WTC11 (cell line): ENCODE data around the gene RILPL1. TPM values are rescaled to one million over a fixed set of nuclear protein-coding genes. Genes with fewer than 3 reads are reported as not detected.

Experiments
- ATAC-seq: fragments of 200-7000 bp; cut with Tn5 transposase; 2 replicates; pipeline ENCODE4 v1.10.0; 2021; ENCODE audit warnings: mild to moderate bottlenecking, moderate library complexity
- CTCF ChIA-PET: fragments of 300-600 bp; sonication (Branson Sonifier 250); formaldehyde crosslinking; loops from one replicate; lab custom pipeline; 2021; ENCODE audit warnings: antibody characterized with exemption; lab: Charles Lee
- POLR2A ChIA-PET: fragments of 350-600 bp; sonication (Branson Sonifier 250); formaldehyde crosslinking; loops from one replicate; lab custom pipeline; 2021; ENCODE audit warnings: antibody characterized with exemption; lab: Charles Lee
- DNase-seq: peaks from one replicate; pipeline ENCODE4 v3.0.0; 2021; ENCODE audit warnings: low spot score
- H3K27ac Mint-ChIP-seq: 2 replicates; pipeline ENCODE4 v1.8.0; 2021; ENCODE audit warnings: mixed read lengths
- H3K27me3 Mint-ChIP-seq: 2 replicates; pipeline ENCODE4 v1.8.0; 2021; ENCODE audit warnings: low read depth, mild to moderate bottlenecking, moderate library complexity, mixed read lengths
- H3K36me3 Mint-ChIP-seq: 2 replicates; pipeline ENCODE4 v1.8.0; 2021; ENCODE audit warnings: mixed read lengths
- H3K4me1 Mint-ChIP-seq: 2 replicates; pipeline ENCODE4 v1.8.0; 2022; ENCODE audit warnings: mixed read lengths
- H3K4me3 Mint-ChIP-seq: 2 replicates; pipeline ENCODE4 v1.8.0; 2021; ENCODE audit warnings: mild to moderate bottlenecking, moderate library complexity, mixed read lengths
- H3K9me3 Mint-ChIP-seq: 2 replicates; pipeline ENCODE4 v1.8.0; 2021; ENCODE audit warnings: mixed read lengths
- ATF2 ChIP-seq: sonication (generic); formaldehyde crosslinking; IDR thresholded peaks from 2 replicates; pipeline ENCODE4 v1.8.1; 2022; ENCODE audit warnings: low read depth, missing genetic modification reagents, borderline replicate concordance
- CBFB ChIP-seq: sonication (generic); formaldehyde crosslinking; IDR thresholded peaks from 2 replicates; pipeline ENCODE4 v1.8.1; 2022; ENCODE audit warnings: mild to moderate bottlenecking, low read depth, missing genetic modification reagents
- CREB1 ChIP-seq: sonication (generic); formaldehyde crosslinking; IDR thresholded peaks from 2 replicates; pipeline ENCODE4 v1.8.0; 2023; ENCODE audit warnings: mild to moderate bottlenecking, missing genetic modification reagents
- E2F4 ChIP-seq: sonication (generic); formaldehyde crosslinking; IDR thresholded peaks from 2 replicates; pipeline ENCODE4 v1.8.1; 2022; ENCODE audit warnings: low read depth, mild to moderate bottlenecking, moderate library complexity, missing genetic modification reagents, borderline replicate concordance
- FOXK1 ChIP-seq: sonication (generic); formaldehyde crosslinking; IDR thresholded peaks from 2 replicates; pipeline ENCODE4 v1.8.0; 2022; ENCODE audit warnings: mild to moderate bottlenecking, moderate library complexity, missing genetic modification reagents
- GRHL2 ChIP-seq: fragments of 250-450 bp; sonication (Bioruptor Pico); IDR thresholded peaks from 2 replicates; pipeline ENCODE4 v1.8.0; 2022; ENCODE audit warnings: mild to moderate bottlenecking, moderate library complexity; ENCODE audit not compliant: insufficient replicate concordance, severe bottlenecking
- GTF2I ChIP-seq: fragments of 250-450 bp; sonication (Bioruptor Pico); conservative IDR thresholded peaks from 2 replicates; pipeline ENCODE4 v1.4.0; 2021; ENCODE audit warnings: mild to moderate bottlenecking
- IRF1 ChIP-seq: sonication (generic); formaldehyde crosslinking; IDR thresholded peaks from 2 replicates; pipeline ENCODE4 v1.8.0; 2023; ENCODE audit warnings: missing genetic modification reagents
- NR2C2 ChIP-seq: sonication (generic); formaldehyde crosslinking; IDR thresholded peaks from 2 replicates; pipeline ENCODE4 v1.8.0; 2022; ENCODE audit warnings: mild to moderate bottlenecking, missing genetic modification reagents
- RORB ChIP-seq: fragments of 250-450 bp; sonication (Bioruptor Pico); IDR thresholded peaks from 2 replicates; pipeline ENCODE4 v1.9.0; 2021; ENCODE audit warnings: mild to moderate bottlenecking
- SMAD3 ChIP-seq: sonication (generic); formaldehyde crosslinking; IDR thresholded peaks from 2 replicates; pipeline ENCODE4 v1.8.0; 2022; ENCODE audit warnings: missing genetic modification reagents, mild to moderate bottlenecking, borderline replicate concordance
- SMAD4 ChIP-seq: sonication (generic); formaldehyde crosslinking; IDR thresholded peaks from 2 replicates; pipeline ENCODE4 v1.8.0; 2022; ENCODE audit warnings: mild to moderate bottlenecking, missing genetic modification reagents
- TCF7 ChIP-seq: sonication (generic); formaldehyde crosslinking; IDR thresholded peaks from 2 replicates; pipeline ENCODE4 v1.8.0; 2022; ENCODE audit warnings: mild to moderate bottlenecking, low read depth, missing genetic modification reagents, moderate library complexity
- TP53 ChIP-seq: sonication (generic); formaldehyde crosslinking; IDR thresholded peaks from 2 replicates; pipeline ENCODE4 v1.8.1; 2023; ENCODE audit warnings: mild to moderate bottlenecking, missing genetic modification reagents
- ZNF263 ChIP-seq: sonication (generic); formaldehyde crosslinking; IDR thresholded peaks from 2 replicates; pipeline ENCODE4 v1.8.1; 2022; ENCODE audit warnings: low read depth, mild to moderate bottlenecking, moderate library complexity, missing genetic modification reagents
- total RNA-seq: library from RNA; stranded (reverse); gene quantifications from 3 replicates; pipeline ENCODE4 v1.2.3, GENCODE V29; 2021
- TF ChIP-seq, protein P1 (sequence below): sonication (generic); formaldehyde crosslinking; IDR thresholded peaks from 2 replicates; pipeline ENCODE4 v1.8.1; 2022; ENCODE audit warnings: missing genetic modification reagents, borderline replicate concordance
- TF ChIP-seq, protein P2 (sequence below): sonication (generic); formaldehyde crosslinking; IDR thresholded peaks from 2 replicates; pipeline ENCODE4 v1.8.1; 2022; ENCODE audit warnings: mild to moderate bottlenecking, missing genetic modification reagents, moderate library complexity, borderline replicate concordance
- TF ChIP-seq, protein P3 (sequence below): sonication (generic); formaldehyde crosslinking; IDR thresholded peaks from 2 replicates; pipeline ENCODE4 v1.8.0; 2022; ENCODE audit warnings: mild to moderate bottlenecking, missing genetic modification reagents
- TF ChIP-seq, protein P4 (sequence below): fragments of 250-450 bp; sonication (Bioruptor Pico); IDR thresholded peaks from 2 replicates; pipeline ENCODE4 v1.9.0; 2021; ENCODE audit warnings: mild to moderate bottlenecking

RILPL1 gene
- total RNA-seq, 1 experiment from 2014 or later: 8.2 TPM

DNA sequence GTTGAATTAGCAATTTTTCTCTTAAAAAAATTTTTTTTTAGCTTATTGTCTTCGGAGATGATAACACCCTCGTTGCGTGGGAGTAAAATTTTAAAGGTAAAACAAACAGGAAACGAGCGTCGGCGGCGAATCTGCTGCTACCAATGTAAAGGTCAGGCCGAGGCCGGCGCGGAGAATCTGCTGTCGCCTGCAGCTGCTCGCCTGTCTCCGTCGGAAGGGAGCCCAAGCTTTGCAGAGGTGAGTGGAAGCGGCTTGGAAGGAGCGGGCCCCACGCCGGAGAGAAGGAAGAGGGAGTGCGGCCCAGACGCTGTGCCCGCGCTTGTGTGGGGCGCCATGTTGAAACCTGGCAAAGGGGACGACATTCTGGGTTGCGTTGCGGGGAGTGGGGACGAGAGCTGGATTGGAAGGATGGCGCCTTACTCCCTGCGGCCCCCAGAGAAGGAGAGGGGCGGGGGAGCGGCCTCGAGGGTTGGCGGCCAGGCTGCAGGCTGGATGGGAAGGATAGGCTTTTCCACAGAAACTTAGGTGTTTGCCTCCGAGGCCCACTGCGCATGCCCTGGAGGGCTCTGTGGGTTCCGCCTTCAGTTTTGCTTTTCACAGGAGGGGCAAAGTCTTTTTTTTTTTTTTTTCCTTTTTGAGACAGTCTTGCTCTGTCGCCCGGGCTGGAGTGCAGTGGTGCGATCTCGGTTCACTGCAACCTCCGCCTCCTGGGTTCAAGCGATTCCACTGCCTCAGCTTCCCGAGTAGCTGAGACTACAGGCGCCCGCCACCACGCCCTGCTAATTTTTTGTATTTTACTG, 75.3 kb downstream of the RILPL1 start, which contains the start of gene SNRNP35 (continued):
- TF ChIP-seq, protein P1, sequence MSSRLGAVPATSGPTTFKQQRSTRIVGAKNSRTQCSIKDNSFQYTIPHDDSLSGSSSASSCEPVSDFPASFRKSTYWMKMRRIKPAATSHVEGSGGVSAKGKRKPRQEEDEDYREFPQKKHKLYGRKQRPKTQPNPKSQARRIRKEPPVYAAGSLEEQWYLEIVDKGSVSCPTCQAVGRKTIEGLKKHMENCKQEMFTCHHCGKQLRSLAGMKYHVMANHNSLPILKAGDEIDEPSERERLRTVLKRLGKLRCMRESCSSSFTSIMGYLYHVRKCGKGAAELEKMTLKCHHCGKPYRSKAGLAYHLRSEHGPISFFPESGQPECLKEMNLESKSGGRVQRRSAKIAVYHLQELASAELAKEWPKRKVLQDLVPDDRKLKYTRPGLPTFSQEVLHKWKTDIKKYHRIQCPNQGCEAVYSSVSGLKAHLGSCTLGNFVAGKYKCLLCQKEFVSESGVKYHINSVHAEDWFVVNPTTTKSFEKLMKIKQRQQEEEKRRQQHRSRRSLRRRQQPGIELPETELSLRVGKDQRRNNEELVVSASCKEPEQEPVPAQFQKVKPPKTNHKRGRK (CRISPR knock-in tag): no peak
- TF ChIP-seq, protein P2, sequence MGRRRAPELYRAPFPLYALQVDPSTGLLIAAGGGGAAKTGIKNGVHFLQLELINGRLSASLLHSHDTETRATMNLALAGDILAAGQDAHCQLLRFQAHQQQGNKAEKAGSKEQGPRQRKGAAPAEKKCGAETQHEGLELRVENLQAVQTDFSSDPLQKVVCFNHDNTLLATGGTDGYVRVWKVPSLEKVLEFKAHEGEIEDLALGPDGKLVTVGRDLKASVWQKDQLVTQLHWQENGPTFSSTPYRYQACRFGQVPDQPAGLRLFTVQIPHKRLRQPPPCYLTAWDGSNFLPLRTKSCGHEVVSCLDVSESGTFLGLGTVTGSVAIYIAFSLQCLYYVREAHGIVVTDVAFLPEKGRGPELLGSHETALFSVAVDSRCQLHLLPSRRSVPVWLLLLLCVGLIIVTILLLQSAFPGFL (CRISPR knock-in tag): no peak
- TF ChIP-seq E2F4 (no peak), SMAD3 (CRISPR knock-in tag) (no peak), TP53 (CRISPR knock-in tag) (0 out of 2 replicates have a peak, but pooled peaks have one; percentile 26)
- TF ChIP-seq, protein P3, sequence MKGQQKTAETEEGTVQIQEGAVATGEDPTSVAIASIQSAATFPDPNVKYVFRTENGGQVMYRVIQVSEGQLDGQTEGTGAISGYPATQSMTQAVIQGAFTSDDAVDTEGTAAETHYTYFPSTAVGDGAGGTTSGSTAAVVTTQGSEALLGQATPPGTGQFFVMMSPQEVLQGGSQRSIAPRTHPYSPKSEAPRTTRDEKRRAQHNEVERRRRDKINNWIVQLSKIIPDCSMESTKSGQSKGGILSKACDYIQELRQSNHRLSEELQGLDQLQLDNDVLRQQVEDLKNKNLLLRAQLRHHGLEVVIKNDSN (CRISPR knock-in tag): no peak; the same call in 1 of the 2 replicates

GRCh38 chr12:123453165-123453564, 80.4 kb downstream of the RILPL1 start:
- H3K27me3 Mint-ChIP-seq: no peaks in the 10 kb centered on the region
- H3K9me3 Mint-ChIP-seq: no peaks in the 10 kb centered on the region
- DNase-seq (no peak), ATAC-seq (no peak)
- H3K36me3 Mint-ChIP-seq: no peaks in the 10 kb centered on the region
- POLR2A ChIA-PET: no interaction called here
- no peaks in the 10 kb centered on the region for H3K4me1 Mint-ChIP-seq
- no peak overlapping the region for H3K27ac Mint-ChIP-seq
- CTCF ChIA-PET: no interaction called here
- no peak overlapping the region for H3K4me3 Mint-ChIP-seq
- no peak for TF ChIP-seq E2F4
- TF ChIP-seq TCF7 (CRISPR knock-in tag): no peak
- TF ChIP-seq CBFB (CRISPR knock-in tag): no peak
- TF ChIP-seq ATF2 (CRISPR knock-in tag): no peak
- TF ChIP-seq RORB: no peak
- TF ChIP-seq GTF2I (CRISPR knock-in tag): no peak
- no peak for TF ChIP-seq CREB1
- TF ChIP-seq IRF1 (CRISPR knock-in tag): no peak
- TF ChIP-seq NR2C2 (CRISPR knock-in tag): no peak
- no peak for TF ChIP-seq GRHL2 (CRISPR knock-in tag)
- no peak for TF ChIP-seq FOXK1
- no peak for TF ChIP-seq ZNF263 (CRISPR knock-in tag)
- TF ChIP-seq, protein P4, sequence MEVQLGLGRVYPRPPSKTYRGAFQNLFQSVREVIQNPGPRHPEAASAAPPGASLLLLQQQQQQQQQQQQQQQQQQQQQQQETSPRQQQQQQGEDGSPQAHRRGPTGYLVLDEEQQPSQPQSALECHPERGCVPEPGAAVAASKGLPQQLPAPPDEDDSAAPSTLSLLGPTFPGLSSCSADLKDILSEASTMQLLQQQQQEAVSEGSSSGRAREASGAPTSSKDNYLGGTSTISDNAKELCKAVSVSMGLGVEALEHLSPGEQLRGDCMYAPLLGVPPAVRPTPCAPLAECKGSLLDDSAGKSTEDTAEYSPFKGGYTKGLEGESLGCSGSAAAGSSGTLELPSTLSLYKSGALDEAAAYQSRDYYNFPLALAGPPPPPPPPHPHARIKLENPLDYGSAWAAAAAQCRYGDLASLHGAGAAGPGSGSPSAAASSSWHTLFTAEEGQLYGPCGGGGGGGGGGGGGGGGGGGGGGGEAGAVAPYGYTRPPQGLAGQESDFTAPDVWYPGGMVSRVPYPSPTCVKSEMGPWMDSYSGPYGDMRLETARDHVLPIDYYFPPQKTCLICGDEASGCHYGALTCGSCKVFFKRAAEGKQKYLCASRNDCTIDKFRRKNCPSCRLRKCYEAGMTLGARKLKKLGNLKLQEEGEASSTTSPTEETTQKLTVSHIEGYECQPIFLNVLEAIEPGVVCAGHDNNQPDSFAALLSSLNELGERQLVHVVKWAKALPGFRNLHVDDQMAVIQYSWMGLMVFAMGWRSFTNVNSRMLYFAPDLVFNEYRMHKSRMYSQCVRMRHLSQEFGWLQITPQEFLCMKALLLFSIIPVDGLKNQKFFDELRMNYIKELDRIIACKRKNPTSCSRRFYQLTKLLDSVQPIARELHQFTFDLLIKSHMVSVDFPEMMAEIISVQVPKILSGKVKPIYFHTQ: no peak
- TF ChIP-seq, protein P2 (CRISPR knock-in tag): no peak
- TF ChIP-seq SMAD4 (CRISPR knock-in tag): no peak
